Stimulated activated CD8-positive, alpha-beta memory T cell treated with anti-CD3 and anti-CD28 coated beads, Interleukin-12 subunit alpha, Interleukin-12 subunit beta, amount 100 ng/mL, for 24 hours (primary cell): Measurements from ENCODE around the gene PCDH7.

Experiments used
- DNase-seq: peaks from one replicate; pipeline ENCODE4 v3.0.0-alpha.2; 2020; ENCODE audit errors: extremely low read depth

Gene PCDH7

GRCh38 chr4:30725562-30725961 lies 5.4 kb downstream of the PCDH7 start:
- DNase-seq, result no peak

- DNase-seq, result no peak
These were observed 6.0 kb downstream of the PCDH7 start for GRCh38 chr4:30726090-30726675.

DNA sequence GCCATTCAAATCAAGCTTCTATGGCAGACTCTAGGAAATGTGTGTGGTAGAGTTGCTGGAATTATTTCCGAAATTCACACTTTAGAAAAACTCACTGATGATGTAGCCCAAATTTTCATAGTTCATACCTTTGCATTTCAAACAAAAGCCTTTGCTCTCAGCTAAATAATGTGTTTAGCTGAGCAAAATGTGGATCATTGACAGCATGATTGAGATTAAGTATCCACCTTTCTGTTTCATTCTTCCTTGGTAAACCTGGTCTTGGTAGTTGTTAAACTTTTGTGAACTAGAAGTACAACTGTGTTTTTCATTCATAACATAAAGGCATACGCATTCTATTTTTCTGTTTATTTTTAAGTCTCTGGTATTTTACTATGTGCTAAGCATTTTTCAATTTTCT lies 7.2 kb downstream of the PCDH7 start:
- no peak for DNase-seq

DNA sequence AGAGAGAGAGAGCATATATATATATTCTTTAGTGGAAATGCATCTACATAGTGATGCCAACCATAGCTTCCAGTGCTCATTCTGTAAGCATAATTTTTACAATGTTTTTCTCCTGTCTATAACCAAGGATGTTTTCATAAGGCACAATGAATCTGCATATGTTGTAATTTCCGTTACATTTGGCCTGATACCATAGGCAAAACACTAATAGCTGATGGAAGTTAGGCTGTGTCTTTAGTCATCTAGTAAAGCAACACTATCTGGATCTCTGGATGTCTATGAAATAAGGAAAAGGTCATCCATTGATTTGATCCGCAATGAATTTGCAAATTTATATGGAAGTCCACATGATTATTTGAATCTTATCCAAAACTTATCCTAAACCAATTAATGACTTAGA lies 8.1 kb downstream of the PCDH7 start:
- DNase-seq, result no peak

GRCh38 chr4:30743897-30744296 lies 23.7 kb downstream of the PCDH7 start:
- DNase-seq, result no peak

DNA sequence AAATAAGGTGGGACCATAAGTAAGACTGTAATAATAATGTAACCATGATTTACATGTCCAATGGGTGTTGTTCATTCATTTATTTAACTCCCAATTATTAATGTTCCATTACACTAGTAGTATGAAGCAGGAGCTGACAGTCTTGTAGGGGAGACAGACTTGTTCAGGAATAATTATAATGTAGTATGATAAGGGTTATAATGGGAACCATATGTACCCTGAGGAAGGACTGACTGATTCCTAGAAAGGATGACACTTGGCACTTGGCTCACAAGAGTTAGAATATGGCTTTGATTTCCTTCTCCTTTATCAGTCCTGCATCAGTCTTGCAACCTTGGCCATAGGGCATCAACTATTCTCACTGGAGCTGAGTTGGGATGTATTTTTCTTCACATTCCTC lies 24.2 kb downstream of the PCDH7 start:
- DNase-seq, result no peak

GRCh38 chr4:30744957-30745640 lies 24.9 kb downstream of the PCDH7 start:
- DNase-seq, result no peak

DNA sequence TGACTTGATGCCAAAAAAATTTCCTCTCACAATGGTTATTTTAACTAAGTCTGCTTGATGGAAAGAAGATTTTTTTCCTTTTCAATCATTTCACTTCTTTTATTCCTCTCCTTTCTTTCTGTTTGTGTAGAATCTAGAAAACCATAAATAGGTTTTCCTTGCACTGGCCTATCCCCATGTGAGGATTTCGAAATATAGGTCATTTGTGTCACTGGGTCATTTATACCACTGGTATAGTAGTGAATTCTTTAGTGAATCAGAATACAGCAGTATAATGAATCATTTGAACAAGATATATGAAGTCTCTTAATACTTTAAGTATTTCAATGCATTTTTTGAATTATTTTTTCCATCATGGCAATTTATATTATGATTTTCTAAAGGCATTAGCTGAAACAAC lies 26.6 kb downstream of the PCDH7 start:
- no peak for DNase-seq

- no peak for DNase-seq
These were observed 33.1 kb downstream of the PCDH7 start for GRCh38 chr4:30753316-30753715.

- no peak for DNase-seq
These were observed 33.9 kb downstream of the PCDH7 start for GRCh38 chr4:30754021-30754420.

DNA sequence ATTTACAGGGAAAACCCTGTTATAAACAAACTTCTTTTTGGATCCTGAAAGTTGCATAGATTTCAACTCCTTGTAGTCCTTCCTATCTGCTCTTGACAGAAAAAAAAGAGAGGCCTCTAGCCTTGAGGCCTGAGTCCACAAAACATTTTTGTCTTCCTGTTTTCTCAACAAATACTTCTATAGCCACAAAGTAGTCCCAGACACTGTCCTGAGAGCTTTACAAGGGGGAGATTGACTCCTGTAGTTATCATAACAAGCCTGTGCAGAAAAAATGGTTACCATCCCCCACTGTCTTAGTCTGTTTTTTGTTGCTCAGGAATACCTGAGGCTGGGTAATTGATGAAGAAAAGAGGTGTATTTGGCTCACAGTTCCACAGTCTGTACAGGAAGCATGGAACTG lies 35.2 kb downstream of the PCDH7 start:
- no peak for DNase-seq

- no peak for DNase-seq
These were observed 36.4 kb downstream of the PCDH7 start for GRCh38 chr4:30756553-30756952.

- no peak for DNase-seq
These were observed 37.2 kb downstream of the PCDH7 start for GRCh38 chr4:30757357-30757756.

- DNase-seq, result no peak
These were observed 40.4 kb downstream of the PCDH7 start for GRCh38 chr4:30760551-30760950.

DNA sequence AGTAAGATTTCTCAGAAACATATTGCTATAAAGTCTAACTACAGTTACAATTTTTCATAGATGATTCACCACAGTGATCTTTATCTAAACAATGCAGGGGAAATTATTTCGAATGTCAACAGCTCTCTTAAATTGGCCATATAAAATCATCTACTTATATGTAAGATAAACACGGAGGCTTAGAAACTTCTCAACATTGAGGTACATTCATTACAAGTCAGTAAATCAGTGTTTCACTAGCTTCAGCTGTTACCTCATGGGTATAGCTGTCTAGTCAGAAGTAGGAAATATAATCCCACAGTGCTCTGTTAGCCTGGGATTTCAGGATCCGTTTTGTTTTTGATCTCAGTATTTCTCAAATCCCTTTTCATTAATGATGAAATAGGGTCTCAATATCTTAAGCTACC lies 43.2 kb downstream of the PCDH7 start:
- DNase-seq, result no peak

DNA sequence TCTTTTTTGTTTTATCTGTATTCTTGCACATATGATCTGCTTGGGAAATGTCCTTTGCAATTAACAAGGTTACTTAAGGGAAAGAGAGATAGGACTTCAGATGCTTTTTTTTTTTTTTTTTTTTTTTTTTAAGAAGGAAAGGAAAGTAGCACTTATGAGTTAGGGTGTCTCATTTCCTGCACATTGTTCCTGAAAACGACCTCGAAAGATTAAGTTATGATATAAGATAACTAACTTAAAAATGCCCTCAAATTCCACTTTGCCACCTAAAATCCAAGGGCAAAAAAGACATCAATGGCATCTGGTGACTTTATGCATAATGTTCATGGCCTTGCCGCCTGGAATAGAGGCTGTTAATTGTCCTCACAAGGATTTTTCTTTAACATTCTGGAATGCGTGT lies 44.9 kb downstream of the PCDH7 start:
- no peak for DNase-seq

DNA sequence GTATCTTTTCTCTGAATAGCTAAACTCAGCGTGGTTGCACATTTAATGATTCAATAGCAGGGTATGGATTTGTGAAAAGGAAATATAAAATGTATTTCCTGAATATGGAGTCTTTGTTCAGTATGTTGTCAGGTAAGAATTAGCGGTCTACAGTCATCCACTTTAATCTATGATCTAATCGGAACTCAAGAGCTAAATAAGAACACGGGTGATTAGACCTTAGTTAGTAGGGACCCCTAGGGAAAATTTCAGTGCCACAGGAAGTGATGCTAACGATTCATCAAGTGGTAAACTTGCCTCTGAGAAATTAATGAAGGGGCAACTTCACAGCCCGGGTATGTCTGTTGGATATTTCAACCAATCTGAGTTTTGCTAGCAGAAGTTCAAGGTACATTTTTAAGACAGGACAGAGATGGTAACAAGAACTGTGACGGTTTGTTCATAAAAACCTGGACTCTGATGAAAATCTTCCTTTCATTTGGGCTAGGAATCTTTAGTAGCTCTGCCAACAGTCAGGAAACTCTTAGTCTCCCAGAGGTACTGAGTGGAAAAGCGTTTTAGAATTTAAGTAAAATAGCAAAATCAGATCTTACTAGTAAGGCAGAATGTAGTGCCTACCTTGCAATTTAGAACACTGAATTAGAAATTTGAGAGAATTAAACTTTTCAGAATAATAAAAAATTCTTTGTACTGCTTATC lies 47.1 kb downstream of the PCDH7 start:
- no peak for DNase-seq

DNA sequence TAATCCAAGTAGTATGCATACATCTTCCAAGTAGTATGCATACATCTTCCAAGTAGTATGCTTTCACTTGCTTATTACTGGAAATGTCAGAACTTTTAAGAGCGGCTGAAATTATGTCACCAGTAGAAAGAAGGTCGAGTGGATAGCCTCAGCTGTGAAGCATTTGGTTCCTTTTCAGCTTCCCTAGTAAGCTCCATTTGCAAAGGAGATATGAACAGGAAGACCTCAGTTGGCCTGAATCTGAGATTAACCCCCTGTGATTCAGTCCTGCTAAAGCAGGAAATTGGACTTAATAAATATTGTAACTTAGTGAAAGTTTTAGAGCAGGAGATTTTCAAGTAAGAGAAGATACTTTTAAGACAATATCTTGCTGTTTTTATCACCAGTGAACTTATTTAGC lies 48.1 kb downstream of the PCDH7 start:
- no peak for DNase-seq

DNA sequence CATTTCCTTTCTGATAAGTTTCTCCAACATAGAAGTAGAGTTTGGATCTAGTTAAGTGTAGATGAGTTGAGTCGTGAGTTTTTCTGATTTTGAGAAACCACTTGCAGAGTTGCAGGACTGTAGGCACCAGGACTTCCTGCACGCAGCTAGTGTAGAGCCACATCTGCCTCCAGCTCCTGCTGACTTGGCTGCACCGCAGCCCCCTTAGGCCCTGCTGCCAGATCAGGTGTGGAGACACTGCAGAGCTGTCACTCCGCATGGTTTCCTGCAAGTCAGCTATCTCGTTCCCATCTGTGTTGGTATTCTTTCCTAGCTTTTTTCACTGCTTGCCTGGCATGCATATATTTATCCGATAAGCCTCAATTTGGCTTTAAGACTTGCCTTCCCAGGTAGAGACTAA lies 48.9 kb downstream of the PCDH7 start:
- no peak for DNase-seq

DNA sequence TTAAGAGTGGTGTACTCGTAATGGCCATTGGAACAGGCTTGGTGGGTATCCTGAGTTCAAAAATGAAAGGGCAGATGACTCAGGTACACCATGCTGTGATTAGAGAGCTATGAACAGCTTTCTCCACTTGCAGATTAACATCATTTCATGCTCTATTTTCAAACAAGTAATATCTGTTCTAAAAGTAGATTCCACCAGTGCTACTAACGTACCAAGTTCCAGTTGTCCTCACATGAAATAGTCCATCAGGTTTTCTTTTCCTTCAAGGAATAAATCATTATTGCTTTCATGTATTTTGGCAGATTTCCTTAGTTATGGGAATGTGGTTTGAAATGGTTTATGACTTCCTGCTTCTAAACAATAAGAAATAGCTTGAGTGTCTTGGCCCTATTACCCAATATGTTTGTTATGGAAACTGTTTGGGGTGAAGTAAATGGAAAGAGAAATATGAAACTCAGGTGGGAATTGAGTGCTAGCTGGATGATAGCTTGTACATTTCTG lies 49.9 kb downstream of the PCDH7 start:
- DNase-seq, result no peak

DNA sequence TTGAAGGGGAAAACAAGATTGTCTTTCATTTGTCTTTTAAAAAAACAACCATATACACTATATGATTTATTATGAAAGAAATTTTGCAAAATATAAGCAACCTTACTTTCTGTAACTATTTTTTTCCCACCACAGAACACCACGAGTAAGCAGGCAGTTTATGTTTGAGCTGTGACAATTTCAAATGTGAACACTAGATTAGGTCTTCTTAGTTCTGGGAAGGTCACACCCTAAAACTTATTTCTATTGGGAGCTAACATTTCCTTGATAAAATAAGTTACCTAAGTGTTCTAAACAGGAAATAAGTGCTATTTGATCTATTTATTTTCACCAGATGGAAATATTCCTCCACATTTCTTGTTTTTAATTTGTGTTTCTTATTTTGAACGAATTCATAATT lies 50.6 kb downstream of the PCDH7 start:
- no peak for DNase-seq

DNA sequence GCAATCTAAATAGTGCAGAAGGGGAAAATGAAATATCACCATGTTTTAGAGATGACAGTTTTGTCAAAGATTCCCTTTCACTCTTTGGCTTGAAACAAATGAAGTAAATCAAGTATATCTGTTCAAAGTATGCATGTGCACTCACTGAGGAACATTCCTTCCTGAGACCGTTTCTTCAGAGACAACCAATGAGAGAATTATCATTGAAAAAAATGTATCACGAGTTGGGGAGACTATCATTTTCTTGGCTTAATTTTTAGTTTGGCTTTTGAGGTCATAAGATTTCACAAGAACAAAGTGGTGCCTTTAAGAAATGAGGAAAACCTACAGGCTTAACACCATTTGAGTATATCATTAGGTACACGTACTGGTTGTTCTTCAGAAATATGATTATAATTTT lies 56.3 kb downstream of the PCDH7 start:
- no peak for DNase-seq

DNA sequence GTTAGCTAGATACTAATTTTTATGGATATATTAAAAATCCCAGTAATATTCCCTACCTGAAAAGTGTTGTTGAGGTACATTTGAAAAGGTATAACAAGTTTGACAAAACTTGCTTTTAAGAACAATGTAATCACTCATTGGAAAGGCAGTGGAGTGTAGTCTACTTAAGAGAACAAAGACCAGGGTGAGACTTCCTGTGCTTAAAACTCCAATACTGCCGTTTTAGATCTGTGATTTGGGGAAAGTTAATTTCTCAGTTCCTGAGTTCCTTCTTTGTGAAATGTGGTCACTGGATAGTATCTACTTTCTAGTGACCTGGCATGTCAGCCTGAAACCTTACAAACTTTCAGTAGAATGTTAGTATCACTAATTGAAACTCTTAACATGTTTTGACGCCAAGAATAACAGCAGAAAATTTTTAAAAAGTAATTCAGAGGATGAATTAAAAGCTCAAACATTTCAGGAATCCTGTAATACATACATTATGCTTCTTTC lies 56.8 kb downstream of the PCDH7 start:
- DNase-seq, result no peak
